T47D (cell line): ENCODE measurements around the gene ROBO3.

Experiments used
- DNase-seq, 2 experiments: peaks; one replicate each; pipeline versions ENCODE4 v3.0.0 to v3.0.0-alpha.2; 2011 to 2012; ENCODE audit warnings: low read depth in 1 of 2, low spot score in 1 of 2
- JUND ChIP-seq: IDR thresholded peaks from 2 replicates; pipeline ENCODE4 v1.6.1; 2012; ENCODE audit warnings: low read depth
- in situ Hi-C: cut with HindIII; loops from 2 replicates; pipeline ENCODE4 v1.10.0; 2016; ENCODE audit warnings: low sequenced_read_pairs, low pct_unique_long_range_greater_than_20kb

The ROBO3 gene

DNA sequence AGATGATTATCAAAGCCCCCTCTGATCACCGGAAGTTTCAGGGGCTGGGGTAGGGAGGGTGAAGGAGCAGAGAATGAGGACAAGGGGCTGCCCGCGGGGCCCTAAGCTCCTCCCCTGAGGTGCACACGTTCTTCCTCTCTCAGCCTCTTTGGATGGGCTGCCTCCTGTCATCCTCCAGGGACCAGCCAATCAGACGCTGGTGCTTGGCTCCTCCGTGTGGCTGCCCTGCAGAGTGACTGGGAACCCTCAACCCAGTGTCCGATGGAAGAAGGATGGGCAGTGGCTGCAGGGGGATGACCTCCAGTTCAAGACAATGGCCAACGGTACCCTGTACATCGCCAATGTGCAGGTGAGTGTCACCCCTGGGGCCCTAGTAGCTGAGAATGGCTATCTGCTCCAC lies 7.5 kb downstream of the ROBO3 start:
- TF ChIP-seq JUND, result no peak
- DNase-seq, result no peak
- in situ Hi-C loops, result no loop called here

DNA sequence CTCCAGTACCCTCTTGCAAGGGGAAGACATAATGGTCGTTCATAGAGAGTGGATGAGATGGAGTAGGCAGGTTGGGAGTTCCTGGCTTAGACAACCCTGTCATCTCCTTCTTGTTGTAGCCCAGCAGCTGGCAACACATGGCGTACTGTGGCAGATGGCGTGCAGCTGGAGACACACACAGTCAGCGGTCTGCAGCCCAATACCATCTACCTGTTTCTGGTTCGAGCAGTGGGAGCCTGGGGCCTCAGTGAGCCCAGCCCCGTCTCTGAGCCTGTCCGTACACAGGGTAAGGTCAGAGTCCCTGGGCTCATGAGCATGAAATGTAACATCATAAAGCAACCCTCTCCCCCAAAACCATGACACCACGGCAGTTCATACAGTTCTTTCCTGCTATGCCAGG lies 8.7 kb downstream of the ROBO3 start:
- in situ Hi-C loops, result no loop called here
- no peak for TF ChIP-seq JUND
- no peak for DNase-seq

DNA sequence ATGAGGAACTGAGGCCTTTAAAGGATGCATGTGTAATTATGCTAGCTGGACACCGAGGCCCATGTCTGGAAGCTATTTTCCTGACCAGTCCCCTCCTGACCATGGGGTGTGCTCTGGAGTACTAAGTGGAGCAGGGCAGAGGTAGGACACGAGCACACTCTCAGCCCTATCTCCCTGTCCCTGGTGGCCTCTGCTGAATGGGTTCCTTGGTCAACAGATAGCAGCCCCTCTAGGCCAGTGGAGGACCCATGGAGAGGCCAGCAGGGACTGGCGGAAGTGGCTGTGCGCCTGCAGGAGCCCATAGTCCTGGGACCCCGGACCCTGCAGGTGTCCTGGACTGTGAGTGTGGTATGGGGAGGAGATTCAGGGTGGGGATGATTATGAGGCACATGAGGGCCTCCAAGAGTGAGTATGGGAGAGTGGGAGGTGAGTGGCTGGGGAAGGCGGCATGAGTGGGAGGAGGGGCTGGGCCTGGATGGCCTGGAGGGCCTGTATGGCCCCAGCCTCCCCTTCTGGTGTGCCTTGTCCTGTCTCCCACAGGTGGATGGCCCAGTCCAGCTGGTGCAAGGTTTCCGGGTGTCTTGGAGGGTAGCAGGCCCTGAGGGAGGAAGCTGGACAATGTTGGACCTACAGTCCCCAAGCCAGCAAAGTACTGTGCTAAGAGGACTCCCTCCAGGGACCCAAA lies 9.5 kb downstream of the ROBO3 start:
- no peak for TF ChIP-seq JUND
- in situ Hi-C loops, result no loop called here
- DNase-seq, result no peak

GRCh38 chr11:124875401-124875800 lies 10.2 kb downstream of the ROBO3 start:
- TF ChIP-seq JUND, result no peak
- in situ Hi-C loops, result no loop called here

DNA sequence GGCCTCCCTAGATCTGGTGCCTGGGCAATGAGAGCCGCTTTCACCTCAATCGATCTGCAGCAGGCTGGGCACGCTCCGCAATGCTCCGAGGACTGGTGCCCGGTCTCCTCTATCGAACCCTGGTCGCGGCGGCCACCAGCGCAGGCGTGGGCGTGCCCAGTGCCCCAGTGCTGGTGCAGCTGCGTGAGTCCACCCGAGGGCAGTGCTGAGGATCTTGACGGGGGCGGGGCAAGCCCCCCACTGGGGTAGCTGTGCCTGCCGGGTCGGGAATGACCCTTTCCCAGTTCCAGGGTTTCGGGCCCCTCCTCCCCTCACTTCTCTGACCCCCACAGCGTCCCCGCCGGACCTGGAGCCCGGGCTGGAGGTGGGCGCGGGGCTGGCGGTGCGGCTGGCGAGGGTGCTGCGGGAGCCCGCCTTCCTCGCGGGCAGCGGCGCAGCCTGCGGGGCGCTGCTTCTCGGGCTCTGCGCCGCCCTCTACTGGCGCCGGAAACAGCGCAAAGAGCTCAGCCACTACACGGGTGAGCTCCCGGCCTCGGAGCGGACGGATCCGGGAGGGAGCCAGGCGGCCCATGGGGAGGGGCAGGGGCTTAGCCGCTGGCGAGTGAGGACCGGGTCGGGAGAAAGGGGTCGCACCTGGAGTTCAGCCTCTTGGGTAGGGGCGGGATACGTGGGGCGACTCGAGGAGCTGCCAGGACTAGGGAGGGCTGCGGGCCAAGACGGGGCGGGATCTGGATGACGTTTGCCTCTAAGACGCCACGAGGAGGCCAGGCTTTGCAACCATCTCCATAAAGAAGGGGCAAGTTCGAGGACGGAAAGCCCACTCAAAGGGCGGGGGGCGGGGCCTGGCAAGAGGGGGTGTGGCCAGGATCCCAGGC lies 10.9 kb downstream of the ROBO3 start:
- DNase-seq, result peak; percentile 94 to 99
- TF ChIP-seq JUND, result no peak
- in situ Hi-C loops, result no loop called here

More at GRCh38 chr11:124875401-124875800, 10.2 kb downstream of the ROBO3 start:
- no peak for DNase-seq

GRCh38 chr11:124876818-124877630 lies 11.8 kb downstream of the ROBO3 start:
- in situ Hi-C loops, result no loop called here
- DNase-seq, result no peak
- TF ChIP-seq JUND, result no peak

GRCh38 chr11:124877631-124877909 lies 12.3 kb downstream of the ROBO3 start:
- DNase-seq, result no peak
- TF ChIP-seq JUND, result no peak
- in situ Hi-C loops, result no loop called here

GRCh38 chr11:124877910-124878758 lies 12.9 kb downstream of the ROBO3 start:
- in situ Hi-C loops, result no loop called here
- no peak for TF ChIP-seq JUND
- no peak for DNase-seq

DNA sequence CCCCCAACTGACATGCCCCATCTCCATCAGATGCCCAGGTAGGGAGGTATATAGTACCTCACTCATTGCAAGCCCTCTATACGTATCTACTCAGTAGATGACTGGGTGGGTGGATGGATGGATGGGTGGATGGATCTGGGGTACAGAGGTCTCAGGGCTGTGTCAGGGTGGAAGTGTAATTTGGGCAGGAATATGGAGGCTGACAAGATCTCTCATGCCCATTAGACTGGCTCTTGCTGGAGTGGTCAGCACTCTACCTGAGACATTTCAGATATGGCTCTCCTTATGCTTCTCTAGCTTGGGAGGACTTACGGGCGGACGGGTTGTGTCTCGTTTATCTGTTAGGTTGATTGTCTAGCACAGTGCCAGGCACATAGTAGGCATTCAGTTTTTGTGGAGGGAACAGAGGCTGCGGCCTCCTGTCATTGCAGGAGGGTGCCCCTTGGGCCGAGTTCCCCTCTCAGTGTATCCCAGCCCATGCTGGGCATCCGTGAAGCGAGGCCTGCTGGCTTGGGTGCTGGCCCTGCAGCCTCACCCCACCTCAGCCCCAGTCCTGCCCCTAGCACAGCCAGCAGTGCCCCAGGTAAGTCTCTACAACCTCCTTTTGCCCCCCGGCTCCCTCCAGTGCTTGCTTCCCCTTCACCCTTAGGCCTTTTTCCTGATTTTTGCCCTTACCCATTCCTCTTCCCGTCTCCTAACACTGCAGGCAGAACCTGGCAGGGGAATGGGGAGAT lies 13.7 kb downstream of the ROBO3 start:
- DNase-seq, result no peak
- in situ Hi-C loops, result no loop called here
- no peak for TF ChIP-seq JUND

DNA sequence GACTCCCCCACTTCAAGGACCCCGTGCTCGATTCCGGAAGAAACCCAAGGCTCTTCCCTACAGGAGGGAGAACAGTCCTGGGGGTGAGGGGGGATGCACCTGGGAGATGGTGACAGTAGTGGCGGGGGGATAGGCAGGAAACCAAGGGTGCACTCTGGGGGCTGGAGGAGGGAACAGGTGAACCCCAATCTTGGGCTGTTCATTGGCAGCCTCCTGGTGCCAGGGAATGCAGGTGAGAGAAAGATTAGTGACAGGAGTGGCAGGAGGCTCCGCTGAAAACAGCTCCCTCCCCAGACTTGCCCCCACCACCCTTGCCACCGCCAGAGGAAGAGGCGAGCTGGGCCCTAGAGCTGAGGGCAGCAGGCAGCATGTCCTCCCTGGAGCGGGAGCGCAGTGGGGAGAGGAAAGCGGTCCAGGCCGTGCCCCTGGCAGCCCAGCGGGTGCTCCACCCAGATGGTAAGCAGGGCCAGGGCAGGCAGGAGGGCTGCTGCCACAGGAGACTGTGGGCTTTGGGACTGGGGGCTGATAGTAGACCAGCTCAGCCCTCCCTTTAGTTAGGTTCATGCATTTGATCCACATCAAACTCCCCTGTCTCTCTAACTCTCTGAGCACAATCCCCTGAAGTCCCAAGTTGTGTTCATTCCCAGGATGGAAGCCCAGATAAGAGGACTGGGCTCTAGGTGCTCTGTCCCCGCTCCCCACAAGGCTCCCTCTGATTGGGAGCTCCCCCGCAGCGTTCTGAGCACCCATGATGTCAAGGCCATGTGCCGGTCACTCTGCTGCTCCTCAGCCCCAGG lies 14.5 kb downstream of the ROBO3 start:
- no peak for DNase-seq
- TF ChIP-seq JUND, result no peak
- in situ Hi-C loops, result no loop called here

DNA sequence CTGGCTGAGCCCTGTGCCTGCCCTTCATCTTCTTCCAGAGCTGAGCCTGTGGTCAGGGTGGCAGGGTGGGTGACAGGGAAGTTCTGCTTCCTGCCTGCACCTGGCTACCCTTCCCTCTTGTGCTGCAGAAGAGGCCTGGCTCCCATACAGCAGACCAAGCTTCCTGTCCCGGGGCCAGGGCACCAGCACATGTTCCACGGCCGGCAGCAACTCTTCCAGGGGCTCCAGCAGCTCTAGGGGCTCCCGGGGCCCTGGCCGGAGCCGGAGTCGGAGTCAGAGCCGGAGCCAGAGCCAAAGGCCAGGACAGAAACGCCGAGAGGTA lies 15.0 kb downstream of the ROBO3 start:
- no peak for TF ChIP-seq JUND
- in situ Hi-C loops, result no loop called here
- no peak for DNase-seq
